ENCODE measurements around the gene MAOA.
"Not testable (repeated sequence)": the region's sequence is repeated elsewhere in the genome, so short reads cannot be mapped to it uniquely, and the experiment has no call there.

MAOA gene

DNA sequence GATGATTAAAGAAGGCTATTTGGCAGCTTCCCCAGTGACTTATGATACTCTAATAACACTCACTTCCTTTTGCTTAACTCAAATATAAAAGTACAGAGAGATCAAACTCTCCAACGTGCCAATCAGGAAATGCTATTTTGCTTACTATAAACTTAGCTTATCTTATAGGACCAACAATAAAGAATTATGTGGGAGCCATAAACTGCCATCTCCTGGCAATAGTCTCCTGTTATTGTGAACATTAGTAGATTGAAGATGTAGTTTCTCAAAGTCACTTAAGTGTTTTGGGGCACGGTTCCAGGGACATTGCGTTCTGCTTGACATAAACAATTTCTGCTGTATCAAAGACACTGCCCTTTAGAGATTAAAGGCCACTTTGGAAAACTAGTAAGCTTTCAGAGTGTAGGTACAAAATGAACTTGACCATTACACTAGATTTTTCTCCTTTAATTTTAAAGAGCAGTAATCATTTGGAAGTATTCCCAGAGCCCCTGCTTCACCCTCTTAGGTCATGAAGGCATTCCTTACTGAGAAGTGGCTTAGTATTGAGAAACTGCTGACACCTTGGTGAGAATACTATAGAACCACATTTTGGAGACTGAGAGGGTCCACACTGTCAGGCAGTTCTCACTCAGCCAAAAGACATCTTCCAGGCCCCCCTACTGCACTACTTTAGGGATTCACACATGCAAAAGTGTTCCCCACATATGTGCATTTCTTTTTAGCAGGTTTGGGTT is 51.9 kb downstream of the MAOA start:
- no peak overlapping the region for H3K4me3 ChIP-seq (ENCODE audit: low read depth, low read length)
- no peak for DNase-seq (ENCODE audit: low read depth)

DNA sequence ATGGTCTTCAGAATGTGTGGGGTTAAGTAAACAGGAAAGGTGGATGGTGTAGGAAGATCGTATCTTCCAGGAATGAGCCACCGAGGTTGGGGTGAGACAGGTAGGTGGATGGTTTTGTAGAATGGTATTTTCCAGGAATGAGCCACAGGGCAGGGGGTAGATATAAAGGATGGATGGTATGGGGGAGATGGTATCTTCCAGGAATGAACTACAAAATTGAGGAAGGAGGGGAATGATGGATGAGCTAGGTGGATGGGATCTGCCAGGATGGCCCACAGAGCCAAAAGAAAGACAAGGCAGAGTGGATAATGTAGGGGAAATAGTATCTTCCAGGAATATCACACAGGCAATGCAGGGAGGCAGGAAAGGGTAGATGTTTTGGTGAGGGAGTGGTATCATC is 60.0 kb downstream of the MAOA start:
- DNase-seq (ENCODE audit: low read depth): no peak

DNA sequence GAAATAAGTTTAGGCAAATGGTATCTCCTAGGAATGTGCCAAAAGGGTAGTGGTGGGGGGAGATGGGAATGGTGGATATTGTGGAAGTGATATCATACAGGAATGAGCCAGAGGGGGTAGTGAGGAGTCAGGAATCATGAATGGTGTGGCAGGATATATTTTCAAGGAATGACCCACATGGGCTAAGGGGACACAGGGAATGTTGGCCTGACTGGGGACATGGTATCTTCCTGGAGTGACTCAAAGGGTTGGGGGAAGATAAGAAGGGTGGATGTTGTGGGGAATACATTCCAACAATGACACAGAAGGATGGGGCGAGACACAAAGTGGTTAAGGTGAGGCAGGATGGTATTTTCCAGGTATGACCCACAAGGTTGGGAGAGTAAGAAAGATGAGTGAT is 60.6 kb downstream of the MAOA start:
- H3K4me3 ChIP-seq (ENCODE audit: low read depth, low read length): no peak overlapping the region

More for the DNA sequence above, 60.0 kb downstream of the MAOA start:
- no peak overlapping the region for H3K4me3 ChIP-seq (ENCODE audit: low read depth, low read length)

DNA sequence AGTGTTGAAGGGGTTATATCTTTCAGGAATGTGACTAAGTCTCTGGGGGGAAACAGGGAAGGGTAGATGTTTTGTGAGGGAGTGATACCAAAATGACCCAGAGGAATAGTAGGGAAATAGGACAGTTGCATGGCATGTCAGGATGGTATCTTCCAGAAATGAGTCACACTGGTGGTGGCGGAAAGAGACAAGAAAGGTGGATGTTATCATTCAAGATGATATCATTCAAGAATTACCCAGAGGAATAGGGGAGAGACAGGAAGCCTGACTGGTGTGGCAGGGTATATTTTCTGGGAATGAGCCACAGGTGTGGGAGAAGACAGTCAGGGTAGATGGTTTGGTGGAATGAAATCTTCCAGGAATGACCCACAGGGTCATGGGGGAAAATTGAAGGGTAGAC is 61.1 kb downstream of the MAOA start:
- H3K4me3 ChIP-seq (ENCODE audit: low read depth, low read length): no peak overlapping the region
- DNase-seq (ENCODE audit: low read depth): no peak

More for the DNA sequence above, 60.6 kb downstream of the MAOA start:
- no peak for DNase-seq (ENCODE audit: low read depth)

DNA sequence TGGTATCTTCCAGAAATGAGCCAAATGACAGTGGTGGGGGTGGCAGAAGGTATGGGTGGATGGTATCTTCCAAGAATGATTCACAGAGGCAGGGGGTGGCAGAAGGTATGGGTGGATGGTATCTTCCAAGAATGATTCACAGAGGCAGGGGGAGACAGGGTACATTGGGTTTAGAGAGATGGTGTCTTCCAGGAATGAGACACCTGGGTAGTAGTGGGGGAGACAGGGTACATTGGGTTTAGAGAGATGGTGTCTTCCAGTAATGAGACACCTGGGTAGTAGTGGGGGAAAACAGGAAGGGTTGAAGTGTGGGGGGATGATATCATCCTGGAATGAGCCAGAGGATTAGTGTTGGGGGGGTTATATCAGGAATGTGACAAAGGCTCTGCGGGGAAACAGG is 62.0 kb downstream of the MAOA start:
- DNase-seq (ENCODE audit: low read depth): no peak
- no peak overlapping the region for H3K4me3 ChIP-seq (ENCODE audit: low read depth, low read length)

DNA sequence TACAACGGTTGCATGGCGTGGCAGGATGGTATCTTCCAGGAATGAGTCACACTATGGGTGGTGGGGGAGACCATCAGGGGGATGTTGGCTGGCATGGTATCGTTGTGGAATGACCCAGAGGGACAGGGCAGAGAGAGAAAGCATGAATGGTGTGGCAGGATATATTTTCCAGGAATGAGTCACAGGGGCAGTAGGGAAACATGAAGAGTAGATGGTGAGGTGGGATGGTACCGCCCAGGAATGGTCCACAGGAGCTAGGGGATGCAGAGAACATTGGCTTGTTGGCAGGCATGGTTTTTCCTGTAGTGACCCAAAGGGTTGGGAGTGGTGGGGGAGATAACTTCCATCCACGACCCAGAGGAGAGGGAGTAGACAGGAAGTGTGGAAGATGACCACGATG is 62.4 kb downstream of the MAOA start:
- no peak overlapping the region for H3K4me3 ChIP-seq (ENCODE audit: low read depth, low read length)
- DNase-seq (ENCODE audit: low read depth): no peak

DNA sequence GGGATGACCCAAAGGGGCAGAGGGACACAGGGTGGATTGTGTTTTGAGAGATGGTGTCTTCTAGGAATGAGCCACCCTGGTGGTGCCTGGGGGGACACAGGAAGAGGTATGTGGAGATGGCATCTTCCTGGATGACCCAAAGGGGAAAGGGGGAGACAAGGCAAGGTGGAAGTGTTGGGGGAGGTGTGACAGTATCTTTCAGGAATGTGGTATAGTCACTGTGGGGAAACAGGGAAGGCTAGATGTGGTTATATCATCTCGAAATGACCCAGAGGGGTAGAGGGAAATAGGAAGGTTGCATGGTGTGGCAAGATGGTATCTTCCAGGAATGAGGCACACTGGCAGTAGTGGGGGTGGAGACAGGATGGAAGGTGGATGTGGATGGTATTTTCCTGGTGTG is 62.9 kb downstream of the MAOA start:
- H3K4me3 ChIP-seq (ENCODE audit: low read depth, low read length): no peak overlapping the region
- no peak for DNase-seq (ENCODE audit: low read depth)

DNA sequence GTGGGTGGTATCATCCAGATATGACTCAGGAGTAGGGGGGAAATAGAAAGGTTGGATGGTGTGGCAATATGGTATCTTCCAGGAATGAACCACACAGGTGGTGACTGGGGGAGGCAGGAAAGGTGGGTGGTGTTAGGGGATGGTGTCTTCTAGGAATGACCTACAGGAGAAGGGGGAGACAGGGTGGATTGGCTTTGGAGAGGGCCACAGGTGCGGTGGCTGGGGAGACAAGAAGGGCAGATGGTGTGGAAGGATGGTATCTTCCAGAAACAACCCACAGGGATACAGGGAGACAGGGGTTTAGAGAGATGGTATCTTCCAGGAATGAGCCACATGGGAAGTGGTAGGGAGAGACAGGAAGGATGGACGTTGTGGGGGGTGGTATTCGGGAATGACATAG is 64.0 kb downstream of the MAOA start:
- no peak overlapping the region for H3K4me3 ChIP-seq (ENCODE audit: low read depth, low read length)

DNA sequence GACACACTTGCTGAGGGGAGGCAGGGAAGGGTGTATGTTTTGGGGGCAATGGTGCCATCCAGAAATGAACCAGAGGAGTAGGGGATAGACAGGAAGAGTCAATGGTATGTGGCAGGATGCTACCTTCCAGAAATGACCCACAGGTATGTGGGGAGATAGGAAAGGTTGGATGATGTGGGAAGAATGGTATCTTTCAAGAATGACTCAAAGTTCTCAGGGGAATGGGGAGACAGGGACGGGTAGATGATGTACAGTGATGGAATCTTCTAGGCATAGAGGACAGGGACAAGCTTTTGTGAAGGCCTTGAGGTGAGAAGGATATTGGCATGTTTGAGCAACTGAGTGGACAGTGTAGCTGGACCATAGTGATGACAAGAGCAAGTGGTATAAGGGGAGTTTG is 64.9 kb downstream of the MAOA start:
- no peak overlapping the region for H3K4me3 ChIP-seq (ENCODE audit: low read depth, low read length)
- no peak for DNase-seq (ENCODE audit: low read depth)

More for the DNA sequence above, 64.0 kb downstream of the MAOA start:
- DNase-seq (ENCODE audit: low read depth): no peak

DNA sequence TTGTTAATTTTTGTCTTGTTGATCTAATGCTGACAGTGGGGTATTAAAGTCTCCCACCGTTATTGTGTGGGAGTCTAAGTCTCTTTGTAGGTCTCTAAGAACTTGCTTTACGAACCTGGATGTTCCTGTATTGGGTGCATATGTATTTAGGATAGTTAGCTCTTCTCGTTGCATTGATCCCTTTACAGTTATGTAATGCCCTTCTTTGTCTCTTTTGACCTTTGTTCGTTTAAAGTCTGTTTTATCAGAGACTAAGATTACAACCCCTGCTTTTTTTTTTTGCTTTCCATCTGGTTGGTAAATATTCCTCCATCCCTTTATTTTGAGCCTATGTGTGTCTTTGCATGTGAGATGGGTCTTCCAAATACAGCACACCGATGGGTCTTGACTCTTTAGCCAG is 69.1 kb downstream of the MAOA start:
- not testable (repeated sequence) for DNase-seq (ENCODE audit: low read depth); H3K4me3 ChIP-seq (ENCODE audit: low read depth, low read length)

DNA sequence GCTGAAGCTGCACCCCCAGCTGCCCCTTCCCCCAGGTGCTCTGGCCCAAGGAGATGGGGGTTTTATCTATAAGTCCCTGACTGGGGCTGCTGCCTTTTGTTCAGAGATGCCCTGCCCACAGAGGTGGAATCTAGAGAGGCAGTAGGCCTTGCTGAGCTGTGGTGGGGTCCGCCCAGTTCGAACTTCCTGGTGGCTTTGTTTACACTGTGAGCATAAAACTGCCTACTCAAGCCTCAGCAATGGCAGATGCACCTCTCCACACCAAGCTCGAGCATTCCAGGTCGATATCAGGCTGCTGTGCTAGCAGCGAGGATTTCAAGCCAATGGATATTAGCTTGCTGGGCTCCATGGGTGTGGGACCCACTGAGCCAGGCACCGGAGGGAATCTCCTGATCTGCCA is 71.2 kb downstream of the MAOA start:
- H3K4me3 ChIP-seq (ENCODE audit: low read depth, low read length); DNase-seq (ENCODE audit: low read depth): not testable (repeated sequence)

DNA sequence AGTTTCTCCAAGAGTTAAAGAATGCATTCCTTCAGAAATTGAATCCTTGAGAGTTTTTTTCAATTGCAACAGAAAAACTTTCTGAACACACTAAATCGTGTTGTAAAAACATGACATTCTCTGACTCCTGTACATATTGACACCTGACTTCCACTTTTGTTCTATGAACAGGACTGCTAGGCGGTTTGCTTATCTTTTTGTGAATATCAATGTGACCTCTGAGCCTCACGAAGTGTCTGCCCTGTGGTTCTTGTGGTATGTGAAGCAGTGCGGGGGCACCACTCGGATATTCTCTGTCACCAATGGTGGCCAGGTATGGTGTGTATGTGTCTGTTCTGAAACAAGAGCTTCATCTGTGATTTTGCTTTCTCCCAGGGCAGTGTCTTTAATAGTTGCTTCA is 71.9 kb downstream of the MAOA start:
- H3K4me3 ChIP-seq (ENCODE audit: low read depth, low read length): no peak overlapping the region
- DNase-seq (ENCODE audit: low read depth): no peak

DNA sequence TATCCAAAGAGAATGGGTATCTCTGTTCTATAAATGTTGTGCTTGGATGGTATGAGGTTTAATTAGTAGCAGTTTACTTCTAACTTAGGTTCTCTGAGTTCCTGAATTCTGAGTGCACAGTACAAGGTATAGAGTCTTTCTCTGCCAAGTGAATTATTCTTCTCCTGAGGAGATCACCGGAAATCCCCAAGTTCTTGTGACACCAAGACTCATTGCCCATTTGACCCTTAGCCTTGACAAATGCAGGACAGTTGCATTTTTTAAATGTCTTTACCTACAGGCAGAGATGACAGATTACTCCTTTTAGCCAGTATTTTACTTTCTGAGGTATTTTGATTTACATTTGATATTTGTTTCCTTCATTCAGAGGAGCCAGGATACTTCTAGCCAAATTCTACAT is 72.9 kb downstream of the MAOA start:
- DNase-seq (ENCODE audit: low read depth): no peak
- no peak overlapping the region for H3K4me3 ChIP-seq (ENCODE audit: low read depth, low read length)

DNA sequence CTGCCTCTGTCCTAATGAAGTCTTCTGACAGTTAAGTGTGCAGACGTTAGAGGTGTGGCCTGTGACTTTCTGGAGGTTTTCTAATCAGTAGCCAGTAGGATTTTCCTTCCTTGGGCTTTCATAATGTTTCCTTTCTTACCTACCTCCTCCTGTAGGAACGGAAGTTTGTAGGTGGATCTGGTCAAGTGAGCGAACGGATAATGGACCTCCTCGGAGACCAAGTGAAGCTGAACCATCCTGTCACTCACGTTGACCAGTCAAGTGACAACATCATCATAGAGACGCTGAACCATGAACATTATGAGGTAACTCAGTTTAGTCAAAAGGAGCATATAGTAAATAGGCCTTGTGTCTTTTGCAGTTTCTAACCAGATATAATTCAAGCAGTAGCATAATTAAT is 75.0 kb downstream of the MAOA start:
- DNase-seq (ENCODE audit: low read depth): no peak
- no peak overlapping the region for H3K4me3 ChIP-seq (ENCODE audit: low read depth, low read length)

DNA sequence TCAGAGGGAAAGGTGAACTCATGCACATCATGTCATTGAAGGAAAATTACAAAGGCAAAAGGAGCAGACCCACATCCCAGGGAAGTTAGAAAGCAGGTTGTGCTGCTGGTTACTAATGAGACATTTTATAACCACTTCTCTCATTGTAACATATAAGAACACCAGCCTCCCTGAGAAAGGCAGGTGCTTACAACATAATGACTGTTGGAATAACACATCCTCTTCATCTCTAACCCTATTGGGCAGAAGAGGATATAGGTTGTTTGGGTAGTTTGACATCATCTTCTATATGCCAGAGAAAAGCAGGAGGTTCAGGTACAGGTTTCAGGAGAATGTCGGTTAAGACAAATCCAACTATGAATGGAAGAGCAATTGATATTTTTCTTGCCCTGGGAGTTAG is 77.6 kb downstream of the MAOA start:
- H3K4me3 ChIP-seq (ENCODE audit: low read depth, low read length): no peak overlapping the region
- no peak for DNase-seq (ENCODE audit: low read depth)

DNA sequence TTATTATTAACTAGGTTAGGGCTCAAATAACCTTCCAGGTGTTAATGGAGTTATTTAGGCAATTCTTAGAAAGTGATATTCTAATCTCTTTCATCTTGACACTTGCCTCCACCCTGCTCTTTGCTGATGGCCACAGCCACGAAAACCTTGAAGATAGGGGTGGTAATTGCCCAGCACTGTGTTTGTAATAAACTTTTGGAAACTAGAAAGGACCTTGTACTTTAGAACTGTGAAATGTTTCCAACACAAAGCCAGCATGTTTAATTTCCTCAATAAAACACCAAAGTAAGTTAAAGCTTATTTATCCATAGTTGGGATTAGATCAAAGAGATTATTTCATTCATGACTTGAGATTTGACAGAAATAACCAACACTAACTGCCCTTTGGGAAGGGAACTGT is 78.3 kb downstream of the MAOA start:
- H3K4me3 ChIP-seq (ENCODE audit: low read depth, low read length): no peak overlapping the region
- DNase-seq (ENCODE audit: low read depth): no peak

DNA sequence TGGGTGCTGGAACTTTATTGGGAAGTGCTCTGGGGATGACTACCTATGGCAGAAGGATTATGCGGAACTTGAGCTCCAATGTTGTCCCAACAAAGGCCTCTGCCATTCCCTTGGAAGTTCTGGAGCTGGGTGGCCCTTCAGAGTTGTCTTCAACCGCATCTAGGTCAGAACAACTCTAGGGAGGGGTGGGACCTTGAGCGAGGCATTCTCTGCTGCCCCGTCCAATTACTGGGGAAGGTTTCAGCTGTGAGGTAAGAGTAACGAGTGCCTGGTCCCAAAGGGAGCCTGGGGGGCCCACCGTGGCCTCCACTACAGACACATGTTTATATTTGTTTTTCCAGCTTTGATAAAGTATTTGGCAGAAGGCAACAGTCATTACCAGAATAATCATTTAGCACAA is 79.4 kb downstream of the MAOA start:
- no peak overlapping the region for H3K4me3 ChIP-seq (ENCODE audit: low read depth, low read length)
- no peak for DNase-seq (ENCODE audit: low read depth)

DNA sequence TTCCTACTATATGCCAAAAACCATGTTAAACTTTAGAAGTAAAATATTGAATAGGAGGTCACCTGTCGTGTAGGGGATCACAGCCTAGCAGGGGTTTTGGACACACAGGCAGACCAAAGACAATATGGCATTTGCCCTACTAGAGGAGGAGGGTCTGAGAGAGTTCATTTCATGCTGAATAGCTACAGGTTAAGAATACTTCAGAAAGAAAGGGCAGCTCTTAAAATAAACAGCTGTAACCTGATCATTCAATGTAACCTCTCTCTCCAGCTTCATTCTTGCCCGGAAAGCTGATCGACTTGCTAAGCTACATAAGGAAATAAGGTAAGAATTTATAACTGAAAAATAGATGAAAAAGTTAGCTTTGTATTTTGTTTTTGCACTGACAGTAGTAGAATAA is 79.9 kb downstream of the MAOA start:
- H3K4me3 ChIP-seq (ENCODE audit: low read depth, low read length): no peak overlapping the region
- DNase-seq (ENCODE audit: low read depth): no peak

DNA sequence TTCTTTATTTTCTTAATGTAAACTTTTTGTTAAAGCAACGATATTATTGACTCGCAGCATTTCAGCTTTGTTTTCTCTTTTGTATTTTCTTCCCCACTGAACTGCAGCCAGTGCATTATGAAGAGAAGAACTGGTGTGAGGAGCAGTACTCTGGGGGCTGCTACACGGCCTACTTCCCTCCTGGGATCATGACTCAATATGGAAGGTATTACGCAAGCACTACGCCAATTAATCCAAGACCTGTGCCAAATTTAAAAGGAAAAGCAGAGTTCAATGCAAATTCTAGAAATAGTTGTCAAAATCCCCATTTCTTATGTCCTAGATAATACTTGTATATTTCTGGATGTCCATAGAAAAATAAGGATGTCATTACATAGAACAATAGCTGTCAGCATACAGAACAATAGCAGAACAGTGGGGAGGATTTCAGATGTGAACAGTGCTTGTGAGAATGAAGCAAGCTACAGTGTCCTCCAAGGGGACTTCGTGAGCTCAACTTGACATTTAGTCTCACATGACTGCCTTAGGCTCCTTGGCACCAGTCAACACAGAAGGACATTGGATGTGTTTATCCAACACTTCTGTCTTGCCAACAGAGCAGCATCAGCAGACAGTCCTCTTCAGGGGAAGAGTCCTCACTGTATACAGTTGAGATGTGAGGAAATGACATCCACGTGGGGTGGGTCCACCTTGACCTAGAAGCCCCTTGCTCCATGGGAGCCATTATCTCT is 85.9 kb downstream of the MAOA start:
- no peak for DNase-seq (ENCODE audit: low read depth)

DNA sequence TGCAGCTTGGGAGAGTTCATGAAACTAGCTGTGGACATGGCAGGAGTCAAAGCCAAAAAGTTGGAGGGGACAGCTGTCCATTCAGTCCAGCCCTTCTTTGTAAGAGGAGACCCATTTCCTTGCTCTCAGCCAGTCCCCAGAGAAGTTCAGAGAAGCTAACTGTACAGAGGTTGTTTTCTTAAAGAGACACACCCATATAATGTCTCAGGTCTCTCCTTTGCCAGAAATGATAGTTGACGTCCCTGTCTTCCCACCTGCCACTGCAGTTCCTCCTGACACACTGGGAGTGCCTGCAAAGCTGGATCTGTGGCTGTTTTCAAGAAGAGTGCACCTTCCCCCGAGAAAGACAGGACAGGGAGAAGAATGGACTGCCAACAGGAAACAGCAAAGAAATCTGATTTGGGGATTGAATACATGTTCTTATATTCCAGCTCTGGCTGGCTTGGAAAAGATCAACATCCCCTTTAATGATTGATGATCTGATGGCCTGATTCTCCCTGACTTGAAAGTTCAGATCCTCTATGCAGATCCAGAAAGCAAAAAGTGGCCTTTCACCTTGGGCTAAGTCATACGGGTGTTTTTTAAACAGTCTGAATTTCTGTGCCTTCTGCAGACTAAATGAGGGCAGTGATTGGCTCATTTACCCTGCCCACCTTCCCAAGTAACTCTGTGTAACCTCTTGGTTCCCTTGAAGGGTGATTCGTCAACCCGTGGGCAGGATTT is 87.2 kb downstream of the MAOA start:
- H3K4me3 ChIP-seq (ENCODE audit: low read depth, low read length): no peak overlapping the region
- DNase-seq (ENCODE audit: low read depth): no peak

More for the DNA sequence above, 85.9 kb downstream of the MAOA start:
- no peak overlapping the region for H3K4me3 ChIP-seq (ENCODE audit: low read depth, low read length)

DNA sequence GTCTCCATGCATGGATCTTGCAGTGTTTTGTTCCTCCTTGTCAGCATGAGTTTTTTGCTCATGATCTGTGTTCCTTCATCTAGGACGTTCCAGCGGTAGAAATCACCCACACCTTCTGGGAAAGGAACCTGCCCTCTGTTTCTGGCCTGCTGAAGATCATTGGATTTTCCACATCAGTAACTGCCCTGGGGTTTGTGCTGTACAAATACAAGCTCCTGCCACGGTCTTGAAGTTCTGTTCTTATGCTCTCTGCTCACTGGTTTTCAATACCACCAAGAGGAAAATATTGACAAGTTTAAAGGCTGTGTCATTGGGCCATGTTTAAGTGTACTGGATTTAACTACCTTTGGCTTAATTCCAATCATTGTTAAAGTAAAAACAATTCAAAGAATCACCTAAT is 88.2 kb downstream of the MAOA start:
- H3K4me3 ChIP-seq (ENCODE audit: low read depth, low read length): no peak overlapping the region
- no peak for DNase-seq (ENCODE audit: low read depth)
